OCI-LY7 (cell line): ENCODE results near the gene CEP63.

Experiments used
- EZH2phosphoT487 ChIP-seq: fragments of 200-600 bp; sonication (generic); IDR thresholded peaks from 2 replicates; pipeline ENCODE4 v1.6.1; 2018; ENCODE audit warnings: low read depth, borderline replicate concordance, mild to moderate bottlenecking, mixed run types, antibody characterized with exemption, low read length, moderate library complexity, mixed read lengths
- TF ChIP-seq, protein P1 (sequence below): fragments of 200-600 bp; sonication (generic); conservative IDR thresholded peaks from 2 replicates; pipeline ENCODE4 v1.5.1; 2014; ENCODE audit warnings: mild to moderate bottlenecking, antibody characterized with exemption, low read length, moderate library complexity, mixed read lengths

DNA sequence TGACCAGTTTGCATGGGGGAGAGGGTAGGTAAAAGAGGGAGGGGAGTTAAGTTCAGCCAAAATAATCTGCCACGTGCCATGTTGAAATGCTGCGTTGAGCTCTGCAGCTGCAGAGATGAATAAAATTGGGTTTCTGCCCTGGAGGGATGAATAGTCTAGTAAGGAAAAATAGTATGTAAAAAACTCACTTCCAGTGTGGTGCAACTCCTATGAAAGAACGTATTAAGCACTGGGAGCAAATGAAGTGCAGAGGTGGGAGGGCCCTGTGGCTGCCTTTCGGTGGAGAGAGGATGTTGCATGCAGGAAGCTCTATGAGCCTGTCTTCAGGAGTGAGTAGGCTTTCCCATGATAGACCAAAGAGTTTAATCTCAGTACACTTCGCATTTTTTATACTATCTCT, 8.6 kb downstream of the CEP63 start:
- TF ChIP-seq, protein P1, sequence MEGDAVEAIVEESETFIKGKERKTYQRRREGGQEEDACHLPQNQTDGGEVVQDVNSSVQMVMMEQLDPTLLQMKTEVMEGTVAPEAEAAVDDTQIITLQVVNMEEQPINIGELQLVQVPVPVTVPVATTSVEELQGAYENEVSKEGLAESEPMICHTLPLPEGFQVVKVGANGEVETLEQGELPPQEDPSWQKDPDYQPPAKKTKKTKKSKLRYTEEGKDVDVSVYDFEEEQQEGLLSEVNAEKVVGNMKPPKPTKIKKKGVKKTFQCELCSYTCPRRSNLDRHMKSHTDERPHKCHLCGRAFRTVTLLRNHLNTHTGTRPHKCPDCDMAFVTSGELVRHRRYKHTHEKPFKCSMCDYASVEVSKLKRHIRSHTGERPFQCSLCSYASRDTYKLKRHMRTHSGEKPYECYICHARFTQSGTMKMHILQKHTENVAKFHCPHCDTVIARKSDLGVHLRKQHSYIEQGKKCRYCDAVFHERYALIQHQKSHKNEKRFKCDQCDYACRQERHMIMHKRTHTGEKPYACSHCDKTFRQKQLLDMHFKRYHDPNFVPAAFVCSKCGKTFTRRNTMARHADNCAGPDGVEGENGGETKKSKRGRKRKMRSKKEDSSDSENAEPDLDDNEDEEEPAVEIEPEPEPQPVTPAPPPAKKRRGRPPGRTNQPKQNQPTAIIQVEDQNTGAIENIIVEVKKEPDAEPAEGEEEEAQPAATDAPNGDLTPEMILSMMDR, result no peak
- TF ChIP-seq EZH2phosphoT487, result no peak
